ENCODE measurements around the gene HBM. TPM values are rescaled to one million over a fixed set of nuclear protein-coding genes. Genes with fewer than 3 reads are reported as not detected.
"Not testable (repeated sequence)": the region's sequence is repeated elsewhere in the genome, so short reads cannot be mapped to it uniquely, and the experiment has no call there.

Gene HBM
- total RNA-seq, 2 donors from 2014 or later = 0.90 to 1.5 TPM

GRCh38 chr16:211631-212180 lies 45.9 kb downstream of the HBM start:
- DNase-seq (ENCODE audit: low spot score); intact Hi-C loops (cut with DNase I): not testable (repeated sequence)

GRCh38 chr16:212999-213398 lies 47.2 kb downstream of the HBM start:
- DNase-seq (ENCODE audit: low spot score) = no peak
- intact Hi-C loops (cut with DNase I) = no loop called here

Other genes starting within 250 kb of the HBM start
- 1 to 10 TPM; 7.4 to 7.9 TPM for gene POLR3K, start 112.4 kb upstream of the HBM start, total RNA-seq
- 10 to 100 TPM; 11.2 to 11.6 TPM for gene SNRNP25, start 112.2 kb upstream of the HBM start, total RNA-seq
- gene RHBDF1, start 93.3 kb upstream of the HBM start, total RNA-seq = 10 to 100 TPM; 39.5 to 39.7 TPM
- gene MPG, start 87.8 kb upstream of the HBM start, total RNA-seq = 10 to 100 TPM; 42.2 to 45.6 TPM
- 10 to 100 TPM; 13.2 to 22.1 TPM for gene NPRL3, start 27.3 kb upstream of the HBM start, total RNA-seq
- not detected for gene HBZ, start 13.3 kb upstream of the HBM start, total RNA-seq
- gene HBA2, start 6.9 kb downstream of the HBM start, total RNA-seq = 1,000 to 10,000 TPM in 1 of 2 donors, 100 to 1,000 TPM in 1; 750 to 2,679 TPM
- 1,000 to 10,000 TPM in 1 of 2 donors, 100 to 1,000 TPM in 1; 878 to 2,742 TPM for gene HBA1, start 10.7 kb downstream of the HBM start, total RNA-seq
- gene HBQ1, start 14.5 kb downstream of the HBM start, total RNA-seq = under 1 TPM in 1 of 2 donors, not detected in 1; 0.48 TPM
- gene LUC7L, start 63.5 kb downstream of the HBM start, total RNA-seq = 10 to 100 TPM; 42.7 to 43.0 TPM
- 10 to 100 TPM; 69.4 to 86.2 TPM for gene FAM234A, start 68.8 kb downstream of the HBM start, total RNA-seq
- gene RGS11, start 110.0 kb downstream of the HBM start, total RNA-seq = 10 to 100 TPM in 1 of 2 donors, 1 to 10 TPM in 1; 7.7 to 10.6 TPM
- gene ARHGDIG, start 114.6 kb downstream of the HBM start, total RNA-seq = under 1 TPM; 0.38 to 0.97 TPM
- gene PDIA2, start 117.2 kb downstream of the HBM start, total RNA-seq = under 1 TPM; 0.86 to 0.88 TPM
- 10 to 100 TPM; 13.4 to 19.0 TPM for gene AXIN1, start 186.7 kb downstream of the HBM start, total RNA-seq
- 10 to 100 TPM; 35.7 to 36.0 TPM for gene MRPL28, start 204.6 kb downstream of the HBM start, total RNA-seq
- 10 to 100 TPM; 24.7 to 28.9 TPM for gene PGAP6, start 216.0 kb downstream of the HBM start, total RNA-seq
- gene NME4, start 231.2 kb downstream of the HBM start, total RNA-seq = 100 to 1,000 TPM in 1 of 2 donors, 10 to 100 TPM in 1; 70.7 to 108 TPM
- gene DECR2, start 235.9 kb downstream of the HBM start, total RNA-seq = 10 to 100 TPM; 11.2 to 12.9 TPM

Measured in posterior vena cava (tissue), 2 donors.